Measurements from ENCODE around the gene HACL1. TPM values are rescaled to one million over a fixed set of nuclear protein-coding genes. Genes with fewer than 3 reads are reported as not detected.

Gene HACL1
- total RNA-seq, 1 donor from 2014 or later = 25.4 TPM

GRCh38 chr3:15636028-15636709, 34.8 kb upstream of the HACL1 start:
- peaks cover 57% of the 10 kb centered on the region for H3K4me1 Mint-ChIP-seq
- no peak overlapping the region for H3K4me3 Mint-ChIP-seq
- TF ChIP-seq, protein P1, sequence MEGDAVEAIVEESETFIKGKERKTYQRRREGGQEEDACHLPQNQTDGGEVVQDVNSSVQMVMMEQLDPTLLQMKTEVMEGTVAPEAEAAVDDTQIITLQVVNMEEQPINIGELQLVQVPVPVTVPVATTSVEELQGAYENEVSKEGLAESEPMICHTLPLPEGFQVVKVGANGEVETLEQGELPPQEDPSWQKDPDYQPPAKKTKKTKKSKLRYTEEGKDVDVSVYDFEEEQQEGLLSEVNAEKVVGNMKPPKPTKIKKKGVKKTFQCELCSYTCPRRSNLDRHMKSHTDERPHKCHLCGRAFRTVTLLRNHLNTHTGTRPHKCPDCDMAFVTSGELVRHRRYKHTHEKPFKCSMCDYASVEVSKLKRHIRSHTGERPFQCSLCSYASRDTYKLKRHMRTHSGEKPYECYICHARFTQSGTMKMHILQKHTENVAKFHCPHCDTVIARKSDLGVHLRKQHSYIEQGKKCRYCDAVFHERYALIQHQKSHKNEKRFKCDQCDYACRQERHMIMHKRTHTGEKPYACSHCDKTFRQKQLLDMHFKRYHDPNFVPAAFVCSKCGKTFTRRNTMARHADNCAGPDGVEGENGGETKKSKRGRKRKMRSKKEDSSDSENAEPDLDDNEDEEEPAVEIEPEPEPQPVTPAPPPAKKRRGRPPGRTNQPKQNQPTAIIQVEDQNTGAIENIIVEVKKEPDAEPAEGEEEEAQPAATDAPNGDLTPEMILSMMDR (IDR thresholded peaks at IDR 0.05; ENCODE audit: unreplicated experiment) = no peak
- H3K27ac Mint-ChIP-seq = peak overlapping the region; percentile 91
- no peaks in the 10 kb centered on the region for H3K9me3 Mint-ChIP-seq
- no peak for DNase-seq (ENCODE audit: low spot score in 2 of 2, unreplicated experiment in 2 of 2)
- no peaks in the 10 kb centered on the region for H3K27me3 Mint-ChIP-seq (ENCODE audit: low read depth)
- no peaks in the 10 kb centered on the region for H3K36me3 Mint-ChIP-seq

DNA sequence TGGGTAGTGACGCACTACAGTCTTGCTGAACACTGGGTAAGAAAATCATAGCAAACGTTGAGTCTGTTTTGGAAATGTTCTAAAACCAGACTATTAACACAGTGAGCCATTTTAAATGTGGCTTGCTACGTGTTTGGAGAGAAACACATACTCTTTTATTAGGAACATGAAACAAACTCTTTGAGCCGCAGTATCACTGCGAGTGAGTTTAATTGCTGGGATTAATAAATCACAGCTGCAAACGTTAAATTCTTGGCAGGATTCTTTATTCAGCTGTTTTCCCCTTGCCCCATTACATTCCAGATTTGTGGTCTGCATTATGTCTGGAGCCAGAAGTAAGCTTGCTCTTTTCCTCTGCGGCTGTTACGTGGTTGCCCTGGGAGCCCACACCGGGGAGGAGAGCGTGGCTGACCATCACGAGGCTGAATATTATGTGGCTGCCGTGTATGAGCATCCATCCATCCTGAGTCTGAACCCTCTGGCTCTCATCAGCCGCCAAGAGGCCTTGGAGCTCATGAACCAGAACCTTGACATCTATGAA, 33.8 kb upstream of the HACL1 start:
- Mint-ChIP-seq H3K27ac (peak overlapping the region; percentile 91), H3K36me3 (no peaks in the 10 kb centered on the region), H3K4me1 (peaks cover 67% of the 10 kb centered on the region)

DNA sequence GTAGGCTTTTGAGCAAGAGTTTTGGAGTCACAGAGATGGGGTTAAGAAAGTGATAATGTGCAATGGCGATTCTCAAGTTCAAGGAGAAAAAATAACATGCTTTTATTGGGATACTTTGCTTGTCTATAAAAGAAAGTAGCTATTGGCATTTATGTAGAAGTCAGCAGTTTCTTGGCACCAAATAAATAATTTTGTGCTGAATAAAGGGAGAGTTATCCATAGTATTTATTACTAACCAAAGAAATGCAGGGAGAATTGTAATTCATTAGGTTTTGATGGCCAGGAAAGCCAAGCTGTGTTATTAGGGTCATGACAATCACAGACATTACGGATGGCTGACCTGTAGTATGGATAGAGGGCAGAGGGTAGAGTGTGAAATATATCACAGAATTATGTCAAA, 33.3 kb upstream of the HACL1 start:
- H3K4me3 Mint-ChIP-seq = no peak overlapping the region
- H3K9me3 Mint-ChIP-seq = no peaks in the 10 kb centered on the region
- H3K27ac Mint-ChIP-seq = peak overlapping the region; percentile 91
- TF ChIP-seq, protein P1 (IDR thresholded peaks at IDR 0.05; ENCODE audit: unreplicated experiment) = no peak
- no peaks in the 10 kb centered on the region for H3K36me3 Mint-ChIP-seq
- H3K27me3 Mint-ChIP-seq (ENCODE audit: low read depth) = no peaks in the 10 kb centered on the region
- peaks cover 72% of the 10 kb centered on the region for H3K4me1 Mint-ChIP-seq
- no peak for DNase-seq (ENCODE audit: low spot score in 2 of 2, unreplicated experiment in 2 of 2)

More for the DNA sequence above, 33.8 kb upstream of the HACL1 start:
- DNase-seq (ENCODE audit: low spot score in 2 of 2, unreplicated experiment in 2 of 2) = no peak
- H3K27me3 Mint-ChIP-seq (ENCODE audit: low read depth) = no peaks in the 10 kb centered on the region
- no peak overlapping the region for H3K4me3 Mint-ChIP-seq
- TF ChIP-seq, protein P1 (IDR thresholded peaks at IDR 0.05; ENCODE audit: unreplicated experiment) = no peak
- no peaks in the 10 kb centered on the region for H3K9me3 Mint-ChIP-seq

GRCh38 chr3:15633766-15634598, 32.6 kb upstream of the HACL1 start:
- Mint-ChIP-seq H3K27me3 (ENCODE audit: low read depth) (no peaks in the 10 kb centered on the region), H3K4me1 (peaks cover 72% of the 10 kb centered on the region), H3K36me3 (no peaks in the 10 kb centered on the region), H3K4me3 (no peak overlapping the region), H3K27ac (peak overlapping the region; percentile 91), H3K9me3 (no peaks in the 10 kb centered on the region)
- TF ChIP-seq, protein P1 (IDR thresholded peaks at IDR 0.05; ENCODE audit: unreplicated experiment) = no peak
- no peak for DNase-seq (ENCODE audit: low spot score in 2 of 2, unreplicated experiment in 2 of 2)

- peaks cover 72% of the 10 kb centered on the region for H3K4me1 Mint-ChIP-seq
- H3K4me3 Mint-ChIP-seq = no peak overlapping the region
- H3K36me3 Mint-ChIP-seq = no peaks in the 10 kb centered on the region
- no peak for DNase-seq (ENCODE audit: low spot score in 2 of 2, unreplicated experiment in 2 of 2)
- H3K9me3 Mint-ChIP-seq = no peaks in the 10 kb centered on the region
- H3K27ac Mint-ChIP-seq = peak overlapping the region; percentile 91
- no peaks in the 10 kb centered on the region for H3K27me3 Mint-ChIP-seq (ENCODE audit: low read depth)
- TF ChIP-seq, protein P1 (IDR thresholded peaks at IDR 0.05; ENCODE audit: unreplicated experiment) = no peak
These were observed 31.8 kb upstream of the HACL1 start for GRCh38 chr3:15633159-15633558.
